Measurements from ENCODE around the gene SLC1A2.
"Not testable (repeated sequence)": the region's sequence is repeated elsewhere in the genome, so short reads cannot be mapped to it uniquely, and the experiment has no call there.

SLC1A2 gene

GRCh38 chr11:35237860-35238715, 181.3 kb downstream of the SLC1A2 start:
- peak; percentile 84 for DNase-seq

GRCh38 chr11:35237351-35237750, 182.0 kb downstream of the SLC1A2 start:
- DNase-seq = no peak

- DNase-seq = no peak
Measured at GRCh38 chr11:35236667-35237003, 182.7 kb downstream of the SLC1A2 start.

GRCh38 chr11:35235936-35236666, 183.3 kb downstream of the SLC1A2 start:
- peak; percentile 76 for DNase-seq

GRCh38 chr11:35235498-35235897, 183.9 kb downstream of the SLC1A2 start:
- no peak for DNase-seq

- DNase-seq = no peak
Measured at GRCh38 chr11:35235157-35235468, 184.2 kb downstream of the SLC1A2 start.

- DNase-seq = no peak
Measured at GRCh38 chr11:35234460-35235156, 184.8 kb downstream of the SLC1A2 start.

- no peak for DNase-seq
Measured at GRCh38 chr11:35233518-35233917, 185.8 kb downstream of the SLC1A2 start.

GRCh38 chr11:35232891-35233330, 186.4 kb downstream of the SLC1A2 start:
- no peak for DNase-seq

- DNase-seq = no peak
Measured at GRCh38 chr11:35231076-35231860, 188.1 kb downstream of the SLC1A2 start.

- no peak for DNase-seq
Measured at GRCh38 chr11:35230388-35230787, 189.0 kb downstream of the SLC1A2 start.

GRCh38 chr11:35228328-35228725, 191.0 kb downstream of the SLC1A2 start:
- no peak for DNase-seq

GRCh38 chr11:35227576-35228327, 191.6 kb downstream of the SLC1A2 start:
- peak; percentile 50 for DNase-seq

- DNase-seq = not testable (repeated sequence)
Measured at GRCh38 chr11:35226756-35227155, 192.6 kb downstream of the SLC1A2 start.

GRCh38 chr11:35225946-35226520, 193.3 kb downstream of the SLC1A2 start:
- DNase-seq = no peak

- DNase-seq = no peak
Measured at GRCh38 chr11:35223991-35224390, 195.4 kb downstream of the SLC1A2 start.

- DNase-seq = no peak
Measured at GRCh38 chr11:35223371-35223796, 196.0 kb downstream of the SLC1A2 start.

- no peak for DNase-seq
Measured at GRCh38 chr11:35218956-35219355, 200.4 kb downstream of the SLC1A2 start.

GRCh38 chr11:35216962-35217678, 202.2 kb downstream of the SLC1A2 start:
- no peak for DNase-seq

- no peak for DNase-seq
Measured at GRCh38 chr11:35215945-35216344, 203.4 kb downstream of the SLC1A2 start.

- peak; percentile 39 for DNase-seq
Measured at GRCh38 chr11:35214792-35215193, 204.6 kb downstream of the SLC1A2 start.
